B cell (primary cell): ENCODE data around the gene MRPS25. TPM values are rescaled to one million over a fixed set of nuclear protein-coding genes. Genes with fewer than 3 reads are reported as not detected.

Experiments
- ATAC-seq: fragments of 200-7000 bp; cut with Tn5 transposase; one replicate; pipeline ENCODE4 v1.10.0; 2021; ENCODE audit warnings: low read depth, mild to moderate bottlenecking, moderate number of reproducible peaks, moderate library complexity
- CTCF ChIA-PET: fragments of 350-600 bp; sonication (Branson Sonifier 250); formaldehyde crosslinking; loops from one replicate; lab custom pipeline; 2021; ENCODE audit warnings: antibody characterized with exemption, inconsistent platforms; lab: Charles Lee
- POLR2A ChIA-PET: fragments of 350-600 bp; sonication (Branson Sonifier 250); formaldehyde crosslinking; loops from one replicate; lab custom pipeline; 2021; ENCODE audit warnings: antibody characterized with exemption; lab: Charles Lee
- DNase-seq: peaks from one replicate; pipeline ENCODE4 v3.0.0; 2013
- H2AFZ ChIP-seq: 2 replicates; pipeline ENCODE4 v1.6.1; 2012; ENCODE audit warnings: mild to moderate bottlenecking, low read depth, low read length; ENCODE audit not compliant: insufficient read depth, poor library complexity, severe bottlenecking
- H3K27ac ChIP-seq, 2 donors: 1 replicate in 1 of 2; 2 replicates in 1 of 2; pipeline ENCODE4 v1.5.1; 2012 to 2013; ENCODE audit warnings: low read length in 2 of 2, mild to moderate bottlenecking in 2 of 2, moderate library complexity in 1 of 2
- H3K27me3 ChIP-seq, 4 experiments: fragments of 200-600 bp in 1 of 4; sonication (generic) in 1 of 4; replicated peaks in 1 of 4; 1 replicate in 2 of 4; 2 replicates in 2 of 4; pipeline versions ENCODE4 v1.6.1 to v1.7.0; 2013 to 2016; ENCODE audit warnings: low read length in 3 of 4, mild to moderate bottlenecking in 2 of 4, mixed read lengths in 1 of 4, moderate library complexity in 1 of 4; ENCODE audit not compliant: insufficient read depth in 4 of 4, control insufficient read depth in 3 of 4; ENCODE audit errors: control extremely low read depth in 1 of 4
- H3K36me3 ChIP-seq, 2 experiments: replicated peaks in 1 of 2; 1 replicate in 1 of 2; 2 replicates in 1 of 2; pipeline versions ENCODE4 v1.6.1 to v1.7.1; 2013; ENCODE audit warnings: low read length in 1 of 2; ENCODE audit not compliant: insufficient read depth in 2 of 2, control insufficient read depth in 1 of 2; ENCODE audit errors: control extremely low read depth in 1 of 2, extremely low read depth in 1 of 2
- H3K4me1 ChIP-seq, 2 donors: fragments of 200-600 bp in 1 of 2; sonication (generic) in 1 of 2; 1 replicate in 1 of 2; 2 replicates in 1 of 2; pipeline versions ENCODE4 v1.5.1 to v1.6.1; 2013 to 2017; ENCODE audit warnings: low read length in 2 of 2; ENCODE audit not compliant: control insufficient read depth in 2 of 2, insufficient read depth in 2 of 2
- H3K4me2 ChIP-seq: replicated peaks from 2 replicates; pipeline ENCODE3; 2012; ENCODE audit warnings: mild to moderate bottlenecking, low read depth, low read length; ENCODE audit not compliant: poor library complexity, severe bottlenecking
- H3K4me3 ChIP-seq, 5 experiments: fragments of 200-600 bp in 1 of 5; sonication (generic) in 1 of 5; 1 replicate in 3 of 5; 2 replicates in 2 of 5; pipeline versions ENCODE4 v1.5.1 to v1.7.0; 2011 to 2016; ENCODE audit warnings: low read length in 4 of 5, mild to moderate bottlenecking in 4 of 5, low read depth in 2 of 5, control low read depth in 1 of 5, moderate library complexity in 1 of 5; ENCODE audit not compliant: insufficient read depth in 1 of 5; ENCODE audit errors: control extremely low read depth in 1 of 5, extremely low read depth in 1 of 5
- H3K79me2 ChIP-seq: fragments of 200-600 bp; sonication (generic); one replicate; pipeline ENCODE4 v1.6.0; 2016; ENCODE audit warnings: low read length; ENCODE audit not compliant: control insufficient read depth, insufficient read depth
- H3K9ac ChIP-seq: fragments of 200-600 bp; sonication (generic); 2 replicates; pipeline ENCODE4 v1.6.1; 2017; ENCODE audit warnings: mild to moderate bottlenecking, low read length, moderate library complexity
- H3K9me3 ChIP-seq, 3 donors: one replicate each; pipeline versions ENCODE4 v1.6.1 to v1.7.1; 2013; ENCODE audit warnings: low read length in 2 of 3; ENCODE audit not compliant: control insufficient read depth in 2 of 3, insufficient read depth in 1 of 3; ENCODE audit errors: control extremely low read depth in 1 of 3
- H4K20me1 ChIP-seq: 2 replicates; pipeline ENCODE4 v1.6.0; 2012; ENCODE audit warnings: mild to moderate bottlenecking, low read length; ENCODE audit not compliant: insufficient read depth, control insufficient read depth, poor library complexity, severe bottlenecking
- H3K27ac Mint-ChIP-seq: one replicate; pipeline ENCODE4 v1.8.0; 2021; ENCODE audit warnings: mixed read lengths
- H3K27me3 Mint-ChIP-seq: one replicate; pipeline ENCODE4 v1.8.0; 2021; ENCODE audit warnings: mixed read lengths
- H3K4me1 Mint-ChIP-seq: one replicate; pipeline ENCODE4 v1.8.0; 2021; ENCODE audit warnings: mixed read lengths
- H3K4me3 Mint-ChIP-seq: one replicate; pipeline ENCODE4 v1.8.0; 2021; ENCODE audit warnings: mixed read lengths
- H3K9me3 Mint-ChIP-seq: one replicate; pipeline ENCODE4 v1.8.0; 2022; ENCODE audit warnings: mixed read lengths; ENCODE audit not compliant: insufficient read depth
- EZH2 ChIP-seq: IDR thresholded peaks from 2 replicates; pipeline ENCODE4 v1.6.1; 2012; ENCODE audit warnings: borderline replicate concordance, low read depth, mild to moderate bottlenecking, moderate library complexity, low read length; ENCODE audit not compliant: insufficient read depth, poor library complexity, severe bottlenecking
- WGBS: methylation state at CpG from one replicate; pipeline ENCODE4 v1.1.5; 2013; ENCODE audit warnings: missing lambda C conversion rate; ENCODE audit not compliant: insufficient coverage; 5-methylcytosine and 5-hydroxymethylcytosine counted together
- intact Hi-C: fragments of 100-400 bp; cut with micrococcal nuclease; formaldehyde crosslinking; loops from one replicate; pipeline ENCODE4 v1.10.0; 2022
- polyA plus RNA-seq: library from polyadenylated mRNA; depleted of rRNA; stranded (reverse); fragments of >200 nt; gene quantifications from 2 replicates; pipeline ENCODE4 v1.2.3, GENCODE V29; 2012
- total RNA-seq, 2 donors: library from RNA; stranded (reverse); fragments of 120-200 nt in 1 of 2; gene quantifications; 1 replicate in 1 of 2; 2 replicates in 1 of 2; pipeline versions ENCODE4 v1.2.3 to v1.2.4, GENCODE V29; 2013 to 2022
- TF ChIP-seq, protein P1 (sequence below): fragments of 200-600 bp; IDR thresholded peaks from one replicate; pipeline ENCODE4 v1.8.0; 2022; ENCODE audit warnings: antibody characterized with exemption, mild to moderate bottlenecking

MRPS25 gene
- total and polyA plus RNA-seq, 2 donors (not counting 1 experiment from before 2014, with no cell fraction given): 94.9 to 105 TPM

DNA sequence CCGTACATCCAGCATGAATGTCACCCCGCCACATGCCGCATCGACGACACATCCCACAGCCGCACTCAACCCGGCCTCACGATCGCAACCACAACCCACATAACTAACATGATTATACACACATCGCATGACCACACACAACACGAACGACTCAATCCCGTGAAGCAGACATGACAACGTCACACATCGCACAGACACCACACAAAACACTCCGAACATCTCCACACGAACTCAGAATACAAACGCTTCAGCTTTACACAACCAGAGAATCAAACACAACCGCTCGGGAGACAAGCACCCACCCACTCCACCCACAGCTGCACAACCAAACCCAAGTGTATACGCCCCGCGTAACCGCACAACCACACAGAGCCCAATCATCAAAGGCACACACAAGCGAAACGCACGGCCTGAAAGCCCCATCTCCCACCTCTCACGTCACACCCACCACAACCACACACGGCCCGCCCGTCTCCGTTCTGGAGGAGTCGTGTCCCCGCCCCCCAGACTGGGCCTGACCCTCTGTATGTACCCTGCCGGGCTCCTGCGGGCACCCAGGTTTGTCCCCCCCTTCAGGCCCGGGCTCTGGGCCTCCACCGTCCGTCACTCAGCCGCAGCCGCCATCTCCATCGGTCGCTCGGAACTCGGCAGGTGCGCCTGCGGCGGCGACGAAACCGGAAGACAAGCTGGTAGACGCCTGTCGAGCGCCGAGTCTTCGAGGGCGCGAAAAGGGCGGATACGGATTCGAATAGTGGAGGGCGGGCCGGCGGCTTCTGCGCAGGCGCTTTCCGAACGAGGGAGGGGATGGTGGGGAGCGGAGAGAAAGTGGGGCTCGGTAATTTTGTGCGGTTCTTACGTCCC is 33.6 kb upstream of the MRPS25 start, which contains the start of gene RBSN:
Gene RBSN (minus strand): TSS at position 646 of the 861 bp plus-strand sequence. CDS start 3,028 bp downstream, outside the sequence.
- WGBS: under 1% methylated on average over 72 of the region's 72 CpGs
- H3K4me3 ChIP-seq: peak within 1 kb of the TSS; percentile 73 to 94 (median 82)
- peak; percentile 84 for ATAC-seq

More for the DNA sequence above, 33.6 kb upstream of the MRPS25 start, which contains the start of gene RBSN:
- POLR2A ChIA-PET: interaction anchor here (0.6 to 2.6 kb wide), 9 partner anchors 14 to 920 kb away, joined by 3 to 18 read pairs (median 4); partner anchors contain the start of genes BTD, CAPN7, CCDC174 and HACL1
- Histone ChIP-seq H3K27ac (peak within 1 kb of the TSS; percentile 91 to 97), H2AFZ (peak within 1 kb of the TSS; percentile 94), H3K36me3 (peaks cover 3 to 28% of the 10 kb centered on the region in 2 experiments), H3K4me2 (peak within 1 kb of the TSS; percentile 90), H3K9ac (peak within 1 kb of the TSS; percentile 86), H3K4me1 (peaks cover 13 to 23% of the 10 kb centered on the region in 2 donors), H3K9me3 (no peaks in the 10 kb centered on the region), H3K27me3 (peaks cover 0 to 9% (median 0%) of the 10 kb centered on the region in 4 experiments), H4K20me1 (peaks cover 22% of the 10 kb centered on the region), H3K79me2 (peaks cover 40% of the 10 kb centered on the region)
- CTCF ChIA-PET: interaction anchor here (1.1 to 4.2 kb wide), 2 partner anchors 10 to 106 kb away, joined by 3 to 20 read pairs; no protein-coding TSS in a partner anchor
- H3K4me3 Mint-ChIP-seq: peak within 1 kb of the TSS; percentile 98
- no peaks in the 10 kb centered on the region for H3K27me3 Mint-ChIP-seq
- no peak for TF ChIP-seq EZH2
- TF ChIP-seq, protein P1, sequence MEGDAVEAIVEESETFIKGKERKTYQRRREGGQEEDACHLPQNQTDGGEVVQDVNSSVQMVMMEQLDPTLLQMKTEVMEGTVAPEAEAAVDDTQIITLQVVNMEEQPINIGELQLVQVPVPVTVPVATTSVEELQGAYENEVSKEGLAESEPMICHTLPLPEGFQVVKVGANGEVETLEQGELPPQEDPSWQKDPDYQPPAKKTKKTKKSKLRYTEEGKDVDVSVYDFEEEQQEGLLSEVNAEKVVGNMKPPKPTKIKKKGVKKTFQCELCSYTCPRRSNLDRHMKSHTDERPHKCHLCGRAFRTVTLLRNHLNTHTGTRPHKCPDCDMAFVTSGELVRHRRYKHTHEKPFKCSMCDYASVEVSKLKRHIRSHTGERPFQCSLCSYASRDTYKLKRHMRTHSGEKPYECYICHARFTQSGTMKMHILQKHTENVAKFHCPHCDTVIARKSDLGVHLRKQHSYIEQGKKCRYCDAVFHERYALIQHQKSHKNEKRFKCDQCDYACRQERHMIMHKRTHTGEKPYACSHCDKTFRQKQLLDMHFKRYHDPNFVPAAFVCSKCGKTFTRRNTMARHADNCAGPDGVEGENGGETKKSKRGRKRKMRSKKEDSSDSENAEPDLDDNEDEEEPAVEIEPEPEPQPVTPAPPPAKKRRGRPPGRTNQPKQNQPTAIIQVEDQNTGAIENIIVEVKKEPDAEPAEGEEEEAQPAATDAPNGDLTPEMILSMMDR: no peak
- intact Hi-C loops: loop anchor here (1.0 to 5.0 kb wide), 6 partner anchors 33 to 459 kb away; partner anchors contain the start of genes CAPN7, MRPS25 and NR2C2
- peak; percentile 97 for DNase-seq
- no peaks in the 10 kb centered on the region for H3K9me3 Mint-ChIP-seq
- peak within 1 kb of the TSS; percentile 96 for H3K27ac Mint-ChIP-seq
- peaks cover 30% of the 10 kb centered on the region for H3K4me1 Mint-ChIP-seq
